SH-SY5Y (cell line): ENCODE measurements around the gene UBAC2.

Source experiments
- GATA2 ChIP-seq: IDR thresholded peaks from 2 replicates; pipeline ENCODE4 v1.6.1; 2011; ENCODE audit warnings: mild to moderate bottlenecking, low read depth, low read length
- GATA3 ChIP-seq: IDR thresholded peaks from 2 replicates; pipeline ENCODE4 v1.6.1; 2011; ENCODE audit warnings: low read depth, mild to moderate bottlenecking, low read length, moderate library complexity

The UBAC2 gene

GRCh38 chr13:99320693-99321481 is 120.2 kb downstream of the UBAC2 start:
- TF ChIP-seq GATA3: no peak
- no peak for TF ChIP-seq GATA2

DNA sequence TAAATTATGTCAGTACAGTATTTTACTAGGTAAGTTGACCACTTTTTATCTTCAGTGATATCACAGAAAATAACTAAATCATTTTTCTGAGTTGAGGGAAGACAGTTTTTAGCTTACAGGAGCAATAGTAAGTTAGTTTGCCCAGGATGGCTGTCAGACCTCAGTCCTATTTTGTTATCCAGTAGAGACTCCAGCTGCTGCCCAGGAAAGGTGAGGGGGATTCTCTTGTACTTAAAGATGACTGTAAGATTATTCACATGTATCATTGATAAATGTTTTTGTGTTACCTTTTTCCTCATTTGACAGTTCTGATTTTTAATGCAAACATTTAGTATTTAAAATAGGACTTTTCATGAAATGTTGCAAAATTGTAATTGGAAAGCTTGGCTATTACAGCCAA is 121.1 kb downstream of the UBAC2 start:
- TF ChIP-seq GATA2 (no peak), GATA3 (no peak)

- TF ChIP-seq GATA2 (no peak), GATA3 (no peak)
Observed at GRCh38 chr13:99322297-99323103, 121.8 kb downstream of the UBAC2 start.

- TF ChIP-seq GATA3 (no peak), GATA2 (no peak)
Observed at GRCh38 chr13:99323488-99323887, 122.8 kb downstream of the UBAC2 start.

- no peak for TF ChIP-seq GATA2
- no peak for TF ChIP-seq GATA3
Observed at GRCh38 chr13:99326012-99326411, 125.4 kb downstream of the UBAC2 start.

DNA sequence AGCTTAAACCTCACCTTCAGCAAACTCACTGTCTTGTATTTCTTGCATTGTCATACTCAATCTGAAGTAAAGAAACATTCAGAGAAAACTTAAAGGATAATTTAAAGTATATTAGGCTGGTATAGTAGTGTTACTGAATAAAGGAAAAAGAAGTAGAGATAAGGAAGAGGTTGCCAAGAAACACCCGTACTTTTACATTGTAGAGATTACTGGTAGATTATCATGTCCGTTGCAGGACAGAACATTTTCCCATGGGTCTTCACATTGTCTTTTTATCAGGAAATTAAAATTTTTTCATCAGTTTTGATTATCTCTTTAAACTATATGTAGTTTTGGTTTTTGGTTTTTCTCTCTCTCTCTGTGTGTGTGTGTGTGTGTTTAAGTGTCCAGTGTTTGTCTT is 126.5 kb downstream of the UBAC2 start:
- TF ChIP-seq GATA3 (no peak), GATA2 (no peak)

GRCh38 chr13:99327761-99328160 is 127.1 kb downstream of the UBAC2 start:
- TF ChIP-seq GATA3 (no peak), GATA2 (no peak)

GRCh38 chr13:99329477-99329876 is 128.8 kb downstream of the UBAC2 start:
- no peak for TF ChIP-seq GATA3
- no peak for TF ChIP-seq GATA2

DNA sequence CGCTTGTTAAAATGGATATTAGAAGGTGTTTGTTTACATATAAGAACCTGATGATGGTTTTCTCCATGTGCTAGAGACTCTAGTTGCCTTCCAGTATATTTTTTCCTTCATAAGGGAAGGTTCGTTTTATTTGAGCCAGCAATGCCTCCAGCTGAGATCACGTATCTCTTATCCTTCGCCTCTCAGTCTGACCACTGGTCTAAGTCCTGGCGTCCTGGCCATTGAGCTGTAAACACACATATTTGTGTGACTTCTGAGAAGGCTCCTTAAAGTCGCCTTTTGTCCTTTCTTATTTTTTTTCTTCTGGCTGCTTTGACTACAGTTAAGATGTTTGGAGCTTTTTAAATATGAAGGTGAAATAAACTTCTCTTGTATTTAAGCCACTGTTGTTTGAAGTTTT is 130.3 kb downstream of the UBAC2 start:
- TF ChIP-seq GATA2: no peak
- TF ChIP-seq GATA3: no peak

DNA sequence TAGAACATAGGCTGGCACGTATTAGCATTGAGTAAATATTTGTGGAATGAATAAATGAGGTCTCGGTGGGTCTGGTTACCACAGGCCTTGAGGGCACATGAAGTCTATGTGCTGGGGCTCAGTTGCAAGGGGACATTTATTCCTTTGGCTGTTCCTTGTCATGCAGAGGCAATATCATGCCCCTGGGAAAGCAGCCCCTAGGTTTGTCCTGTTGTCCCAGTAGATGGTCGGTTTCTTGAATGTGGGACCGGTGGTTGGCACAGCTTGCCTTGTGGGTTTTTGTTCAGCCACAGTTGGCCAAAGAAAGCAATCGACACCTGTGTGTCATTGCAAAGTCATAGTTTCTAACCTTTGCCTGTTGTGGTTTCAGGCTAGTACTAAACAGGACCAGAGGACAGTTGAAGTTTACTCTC is 131.2 kb downstream of the UBAC2 start:
- TF ChIP-seq GATA2 (no peak), GATA3 (no peak)

DNA sequence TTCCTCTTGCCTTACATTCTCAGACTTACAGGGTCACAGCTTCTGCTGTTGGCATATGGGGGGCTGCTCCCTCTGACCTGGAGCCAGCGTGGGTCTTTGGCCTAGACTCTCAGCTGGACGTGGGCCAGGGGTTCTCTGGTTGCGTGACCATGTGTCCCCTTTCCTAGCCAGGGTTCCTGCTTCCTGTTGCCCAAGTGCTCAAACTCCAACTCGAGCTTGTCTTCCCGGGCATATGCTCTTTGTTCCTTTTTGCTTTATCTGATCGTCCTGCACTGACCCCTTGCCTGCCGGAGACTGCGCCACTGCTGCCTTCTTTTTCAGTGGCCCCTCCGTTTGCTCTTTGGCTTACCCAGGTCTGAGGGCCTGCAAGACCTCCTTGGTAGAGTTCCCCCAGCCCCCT is 131.8 kb downstream of the UBAC2 start:
- no peak for TF ChIP-seq GATA3
- TF ChIP-seq GATA2: no peak

- TF ChIP-seq GATA2: no peak
- TF ChIP-seq GATA3: no peak
Observed at GRCh38 chr13:99334221-99334620, 133.6 kb downstream of the UBAC2 start.

DNA sequence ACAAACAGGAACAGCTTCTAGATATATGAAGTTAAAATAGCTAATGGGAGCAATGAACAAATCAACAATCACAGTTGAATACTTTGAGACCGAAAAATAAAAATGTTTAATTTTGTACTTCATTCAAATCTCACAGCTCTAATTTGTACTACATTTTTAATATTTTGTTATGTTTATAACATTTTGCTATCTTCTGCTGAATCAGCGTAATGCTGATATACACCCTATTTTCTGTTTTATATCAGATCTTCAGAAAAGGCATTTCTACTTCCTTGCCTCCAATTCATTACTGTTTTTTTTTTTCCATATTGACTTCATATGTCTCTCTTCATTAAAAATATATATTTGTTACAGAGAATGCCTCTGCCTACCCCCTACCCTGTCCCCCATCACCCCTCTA is 134.4 kb downstream of the UBAC2 start:
- TF ChIP-seq GATA3 (no peak), GATA2 (no peak)

DNA sequence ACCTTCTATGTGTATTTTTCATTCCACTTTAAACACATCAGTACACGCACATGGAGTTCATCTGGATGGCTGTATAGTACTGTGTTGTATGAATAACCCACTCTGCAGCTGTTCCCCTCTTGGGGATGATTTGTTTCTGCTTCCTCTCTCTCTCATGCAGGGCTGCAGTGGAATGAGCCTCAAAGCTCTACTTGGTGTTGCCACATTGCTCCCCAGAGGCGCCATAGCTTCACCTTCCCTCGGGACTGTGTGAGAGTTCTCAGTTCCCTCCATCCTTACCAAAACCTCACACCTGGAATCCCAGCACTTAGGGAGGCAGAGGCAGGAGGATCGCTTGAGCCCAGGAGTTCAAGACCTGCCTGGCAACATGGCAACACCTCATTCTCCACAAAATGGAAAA is 134.9 kb downstream of the UBAC2 start:
- TF ChIP-seq GATA3 (no peak), GATA2 (no peak)

- TF ChIP-seq GATA3: no peak
Observed at GRCh38 chr13:99339230-99339721, 138.6 kb downstream of the UBAC2 start.
